ES-I3 (cell line): ENCODE results near the gene LAG3.
A peak's percentile ranks its signal among the peaks of the same experiment; 100 is the strongest.

Source experiments
- H3K36me3 ChIP-seq: 2 replicates; pipeline ENCODE4 v1.6.1; 2013; ENCODE audit warnings: mild to moderate bottlenecking, low read length, control low read depth, moderate library complexity; ENCODE audit not compliant: insufficient read depth
- H3K4me1 ChIP-seq: 2 replicates; pipeline ENCODE4 v1.6.1; 2013; ENCODE audit warnings: mild to moderate bottlenecking, control low read depth, low read length; ENCODE audit not compliant: insufficient read depth
- H3K9ac ChIP-seq: 2 replicates; pipeline ENCODE4 v1.6.1; 2013; ENCODE audit warnings: low read depth, mild to moderate bottlenecking, low read length, moderate library complexity
- H3K9me3 ChIP-seq: 2 replicates; pipeline ENCODE4 v1.6.1; 2013; ENCODE audit warnings: mild to moderate bottlenecking, low read length, moderate library complexity; ENCODE audit not compliant: control insufficient read depth, insufficient read depth

Gene LAG3

GRCh38 chr12:6810758-6811157 lies 38.4 kb downstream of the LAG3 start:
- Histone ChIP-seq H3K4me1 (peaks cover 6% of the 10 kb centered on the region; the same call in 1 of the 2 replicates), H3K9me3 (no peaks in the 10 kb centered on the region), H3K36me3 (no peaks in the 10 kb centered on the region), H3K9ac (no peak overlapping the region)

- Histone ChIP-seq H3K4me1 (peaks cover 13% of the 10 kb centered on the region; the same call in 1 of the 2 replicates), H3K9me3 (no peaks in the 10 kb centered on the region), H3K9ac (no peak overlapping the region), H3K36me3 (no peaks in the 10 kb centered on the region)
These were observed 41.0 kb downstream of the LAG3 start for GRCh38 chr12:6813363-6813762.

GRCh38 chr12:6816598-6816997 lies 44.3 kb downstream of the LAG3 start:
- Histone ChIP-seq H3K9me3 (no peaks in the 10 kb centered on the region), H3K4me1 (peaks cover 25% of the 10 kb centered on the region), H3K36me3 (no peaks in the 10 kb centered on the region), H3K9ac (no peak overlapping the region)

GRCh38 chr12:6817098-6817497 lies 44.8 kb downstream of the LAG3 start:
- Histone ChIP-seq H3K9ac (no peak overlapping the region), H3K36me3 (no peaks in the 10 kb centered on the region), H3K9me3 (no peaks in the 10 kb centered on the region), H3K4me1 (peaks cover 25% of the 10 kb centered on the region)

GRCh38 chr12:6817662-6818157 lies 45.4 kb downstream of the LAG3 start:
- Histone ChIP-seq H3K36me3 (no peaks in the 10 kb centered on the region), H3K4me1 (peaks cover 25% of the 10 kb centered on the region), H3K9me3 (no peaks in the 10 kb centered on the region), H3K9ac (no peak overlapping the region)

- peaks cover 25% of the 10 kb centered on the region for H3K4me1 ChIP-seq
- H3K9ac ChIP-seq = 0 out of 2 replicates have a peak overlapping the region, but pooled peaks have one; percentile 3
- no peaks in the 10 kb centered on the region for H3K9me3 ChIP-seq
- no peaks in the 10 kb centered on the region for H3K36me3 ChIP-seq
These were observed 45.9 kb downstream of the LAG3 start for GRCh38 chr12:6818222-6818621.

- Histone ChIP-seq H3K4me1 (peaks cover 25% of the 10 kb centered on the region), H3K9ac (0 out of 2 replicates have a peak overlapping the region, but pooled peaks have one; percentile 3), H3K9me3 (no peaks in the 10 kb centered on the region), H3K36me3 (no peaks in the 10 kb centered on the region)
These were observed 46.3 kb downstream of the LAG3 start for GRCh38 chr12:6818645-6819044.

GRCh38 chr12:6819106-6820030 lies 47.0 kb downstream of the LAG3 start:
- Histone ChIP-seq H3K9ac (no peak overlapping the region), H3K9me3 (no peaks in the 10 kb centered on the region), H3K4me1 (peaks cover 25% of the 10 kb centered on the region), H3K36me3 (no peaks in the 10 kb centered on the region)

- Histone ChIP-seq H3K9ac (no peak overlapping the region), H3K36me3 (no peaks in the 10 kb centered on the region), H3K9me3 (no peaks in the 10 kb centered on the region), H3K4me1 (peaks cover 28% of the 10 kb centered on the region)
These were observed 47.8 kb downstream of the LAG3 start for GRCh38 chr12:6820166-6820565.

- Histone ChIP-seq H3K9me3 (no peaks in the 10 kb centered on the region), H3K36me3 (no peaks in the 10 kb centered on the region), H3K9ac (peak within 1 kb of the TSS; percentile 64), H3K4me1 (peaks cover 29% of the 10 kb centered on the region)
These were observed 49.5 kb downstream of the LAG3 start, which contains the start of gene GPR162 for GRCh38 chr12:6821591-6822425. Gene GPR162, plus strand, starts transcription at chr12:6821821. Its CDS starts 2,078 bp downstream, at chr12:6823899.

GRCh38 chr12:6822426-6823135 lies 50.3 kb downstream of the LAG3 start:
- H3K36me3 ChIP-seq = no peaks in the 10 kb centered on the region
- H3K4me1 ChIP-seq = peaks cover 34% of the 10 kb centered on the region
- H3K9ac ChIP-seq = peak overlapping the region; percentile 64; the same call in 1 of the 2 replicates
- H3K9me3 ChIP-seq = no peaks in the 10 kb centered on the region

GRCh38 chr12:6823182-6824084 lies 51.1 kb downstream of the LAG3 start:
- Histone ChIP-seq H3K9me3 (no peaks in the 10 kb centered on the region), H3K36me3 (no peaks in the 10 kb centered on the region), H3K9ac (no peak overlapping the region), H3K4me1 (peaks cover 27% of the 10 kb centered on the region)

GRCh38 chr12:6824085-6824775 lies 51.9 kb downstream of the LAG3 start:
- H3K36me3 ChIP-seq = no peaks in the 10 kb centered on the region
- H3K9me3 ChIP-seq = no peaks in the 10 kb centered on the region
- H3K4me1 ChIP-seq = peaks cover 26% of the 10 kb centered on the region
- no peak overlapping the region for H3K9ac ChIP-seq
